Measurements from ENCODE around the gene ZNF467.

The ZNF467 gene

DNA sequence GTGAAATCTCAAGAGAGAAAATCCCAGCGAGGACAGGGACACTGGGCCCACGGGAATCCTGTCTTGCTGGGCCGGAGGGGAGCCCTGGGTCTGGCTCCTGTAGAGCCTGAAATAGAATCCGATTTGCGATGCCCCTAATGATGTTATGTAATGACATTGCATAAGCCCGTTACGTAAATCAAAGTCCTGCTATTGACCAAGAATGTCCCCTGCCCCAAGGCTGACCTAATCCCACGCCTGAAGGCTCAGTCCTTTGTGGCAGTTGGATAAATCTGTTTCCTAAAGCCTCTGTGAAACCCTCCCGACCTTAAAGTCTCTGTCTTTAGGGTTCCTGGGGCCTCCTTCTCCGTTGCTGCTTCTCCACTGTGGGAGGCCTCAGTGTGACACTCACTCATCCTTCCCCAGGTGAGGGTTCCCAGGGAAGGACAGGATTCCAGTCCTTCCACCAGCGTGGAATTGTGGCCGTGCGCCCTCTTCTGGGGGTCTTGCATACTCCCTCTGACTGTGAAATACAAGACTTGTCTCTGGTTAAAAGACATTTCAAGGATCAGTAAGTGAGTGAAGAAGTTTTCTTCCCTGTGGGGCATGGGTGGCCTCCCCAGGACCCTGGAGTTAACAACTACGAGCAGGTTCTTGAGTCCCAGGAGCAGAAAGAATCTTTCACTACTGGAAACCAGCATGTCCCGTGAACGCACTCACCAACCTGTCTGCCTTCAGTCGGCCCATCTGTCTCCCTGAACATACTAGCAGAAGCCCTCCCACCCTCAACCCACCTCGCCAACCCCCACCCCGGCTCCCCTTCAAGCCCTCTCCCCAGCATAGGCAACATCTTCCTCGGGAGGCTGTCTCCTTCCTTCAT, 19.8 kb downstream of the ZNF467 start:
- WGBS, result 63% methylated on average over 20 of the region's 20 CpGs
- Histone ChIP-seq H3K9me3 (ENCODE audit: insufficient read depth, low read depth, low read length) (no peaks in the 10 kb centered on the region), H3K4me1 (ENCODE audit: insufficient read depth, low read length) (no peaks in the 10 kb centered on the region), H3K27me3 (ENCODE audit: insufficient read depth, low read length) (peaks cover 13% of the 10 kb centered on the region), H3K4me3 (ENCODE audit: low read length) (no peak overlapping the region), H3K27ac (ENCODE audit: low read depth, low read length) (no peak overlapping the region), H3K36me3 (ENCODE audit: insufficient read depth, low read length) (no peaks in the 10 kb centered on the region), H3K9ac (ENCODE audit: low read depth, low read length) (no peak overlapping the region)

DNA sequence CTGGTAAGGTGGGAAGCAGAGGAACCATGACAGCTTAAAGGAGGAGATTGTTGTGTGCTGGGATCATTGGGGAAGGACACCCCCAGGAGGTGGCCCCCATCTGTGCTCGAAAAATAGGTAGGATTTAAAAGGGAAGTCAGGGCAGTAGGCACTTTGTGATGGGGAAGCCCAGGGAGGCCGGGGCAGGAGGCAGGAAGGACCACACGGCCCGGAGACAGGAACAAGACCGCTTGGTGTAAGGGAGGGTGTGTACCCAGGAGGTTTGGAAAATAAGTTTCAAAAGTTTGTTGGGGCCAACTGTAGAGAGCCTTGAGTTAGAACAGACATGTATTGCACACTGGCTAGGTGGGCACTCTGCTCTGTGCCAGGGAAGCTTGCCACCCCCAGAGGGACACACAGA, 20.7 kb downstream of the ZNF467 start:
- Histone ChIP-seq H3K36me3 (ENCODE audit: insufficient read depth, low read length) (no peaks in the 10 kb centered on the region), H3K4me3 (ENCODE audit: low read length) (no peak overlapping the region), H3K27me3 (ENCODE audit: insufficient read depth, low read length) (peaks cover 13% of the 10 kb centered on the region), H3K4me1 (ENCODE audit: insufficient read depth, low read length) (0 out of 2 replicates have a peak, but pooled peaks cover 5% of the 10 kb centered on the region), H3K27ac (ENCODE audit: low read depth, low read length) (no peak overlapping the region), H3K9me3 (ENCODE audit: insufficient read depth, low read depth, low read length) (no peaks in the 10 kb centered on the region), H3K9ac (ENCODE audit: low read depth, low read length) (no peak overlapping the region)
- 89% methylated on average over 5 of the region's 5 CpGs for WGBS

DNA sequence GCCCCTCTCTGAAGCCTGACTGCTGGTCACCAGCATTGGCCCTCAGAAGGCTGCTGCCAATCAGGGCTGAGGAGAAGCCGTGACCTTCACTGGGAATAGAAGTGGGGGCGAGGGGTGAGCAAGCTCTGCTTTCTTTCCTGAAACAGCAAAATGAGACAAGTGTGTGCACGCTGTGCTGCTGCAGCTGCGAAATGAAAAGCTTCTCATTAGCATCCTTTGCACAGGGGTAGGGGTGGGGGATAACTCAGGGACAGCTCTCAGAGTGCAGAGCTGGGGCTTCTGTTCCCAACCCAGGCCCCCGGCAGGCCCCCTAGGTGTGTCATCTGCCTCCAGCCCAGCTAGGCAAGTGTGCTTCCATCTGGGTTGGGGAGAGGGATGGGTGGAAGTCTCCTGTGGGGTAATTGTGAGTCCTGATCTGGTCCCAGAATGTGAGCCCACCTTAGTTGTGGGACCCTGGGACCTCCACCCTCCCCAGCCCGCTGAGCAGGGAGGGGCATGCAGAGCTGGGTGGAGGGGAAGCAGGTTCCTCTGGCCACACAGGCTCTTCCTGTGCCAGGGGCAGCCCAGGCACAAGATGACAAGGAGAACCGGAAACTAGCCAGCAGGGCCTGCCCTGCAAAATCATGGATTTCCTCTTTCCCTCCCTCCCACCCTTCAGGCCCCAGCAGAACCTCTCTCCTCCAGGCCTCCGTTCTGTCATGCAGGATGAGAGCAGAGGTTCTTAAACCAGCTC, 22.2 kb downstream of the ZNF467 start:
- WGBS, result 89% methylated on average over 8 of the region's 8 CpGs
- no peaks in the 10 kb centered on the region for H3K9me3 ChIP-seq (ENCODE audit: insufficient read depth, low read depth, low read length)
- H3K4me1 ChIP-seq (ENCODE audit: insufficient read depth, low read length), result 0 out of 2 replicates have a peak, but pooled peaks cover 5% of the 10 kb centered on the region
- H3K27ac ChIP-seq (ENCODE audit: low read depth, low read length), result no peak overlapping the region
- peaks cover 6% of the 10 kb centered on the region; the same call in 1 of the 2 replicates for H3K27me3 ChIP-seq (ENCODE audit: insufficient read depth, low read length)
- H3K4me3 ChIP-seq (ENCODE audit: low read length), result no peak overlapping the region
- no peak overlapping the region for H3K9ac ChIP-seq (ENCODE audit: low read depth, low read length)
- no peaks in the 10 kb centered on the region for H3K36me3 ChIP-seq (ENCODE audit: insufficient read depth, low read length)

- Histone ChIP-seq H3K4me3 (ENCODE audit: low read length) (no peak overlapping the region), H3K36me3 (ENCODE audit: insufficient read depth, low read length) (no peaks in the 10 kb centered on the region), H3K9ac (ENCODE audit: low read depth, low read length) (no peak overlapping the region), H3K9me3 (ENCODE audit: insufficient read depth, low read depth, low read length) (no peaks in the 10 kb centered on the region), H3K4me1 (ENCODE audit: insufficient read depth, low read length) (0 out of 2 replicates have a peak, but pooled peaks cover 5% of the 10 kb centered on the region), H3K27ac (ENCODE audit: low read depth, low read length) (no peak overlapping the region), H3K27me3 (ENCODE audit: insufficient read depth, low read length) (no peaks in the 10 kb centered on the region)
- WGBS, result 95% methylated on average over 9 of the region's 9 CpGs
These were observed 23.1 kb downstream of the ZNF467 start for GRCh38 chr7:149750122-149750845.

GRCh38 chr7:149748076-149748874, 25.1 kb downstream of the ZNF467 start:
- WGBS, result 67% methylated on average over 9 of the region's 9 CpGs
- Histone ChIP-seq H3K9me3 (ENCODE audit: insufficient read depth, low read depth, low read length) (no peaks in the 10 kb centered on the region), H3K27ac (ENCODE audit: low read depth, low read length) (no peak overlapping the region), H3K4me1 (ENCODE audit: insufficient read depth, low read length) (0 out of 2 replicates have a peak, but pooled peaks cover 5% of the 10 kb centered on the region), H3K9ac (ENCODE audit: low read depth, low read length) (no peak overlapping the region), H3K36me3 (ENCODE audit: insufficient read depth, low read length) (no peaks in the 10 kb centered on the region), H3K4me3 (ENCODE audit: low read length) (no peak overlapping the region), H3K27me3 (ENCODE audit: insufficient read depth, low read length) (no peaks in the 10 kb centered on the region)

DNA sequence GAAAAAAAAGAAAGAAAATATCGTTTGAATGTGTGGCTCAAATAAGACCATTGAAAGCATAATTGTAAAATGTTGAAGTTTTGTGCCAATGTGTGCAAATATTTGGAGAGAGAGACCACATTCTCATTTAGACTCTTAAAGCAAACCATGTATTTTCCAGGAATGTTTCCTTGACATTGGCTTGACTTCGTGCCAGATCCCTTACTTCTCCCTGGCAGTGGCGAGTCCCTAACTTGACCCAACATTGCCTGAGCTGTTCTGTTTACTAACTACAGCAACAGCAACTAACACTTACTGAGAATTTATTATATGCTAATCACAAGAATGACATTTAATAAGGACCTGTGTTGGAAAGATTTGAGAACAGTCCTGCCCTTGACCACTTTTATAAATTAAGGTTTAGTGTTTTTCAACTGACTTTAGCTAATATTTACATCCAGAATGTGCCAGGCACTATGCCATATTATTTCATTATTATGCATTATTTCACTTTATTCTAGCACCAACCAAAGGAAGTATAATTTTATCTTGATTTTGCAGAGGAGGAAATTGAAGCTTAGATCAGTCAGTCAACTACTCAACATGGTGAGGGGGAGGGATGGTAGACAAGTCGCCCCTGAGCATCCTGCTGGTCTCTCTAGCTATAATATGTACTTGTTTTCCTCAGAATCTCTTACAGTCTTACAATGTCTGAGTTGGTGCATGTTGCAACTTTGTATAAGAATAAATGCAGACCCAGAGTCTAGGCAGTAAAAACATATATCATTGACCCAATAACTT, 29.7 kb downstream of the ZNF467 start:
- Histone ChIP-seq H3K27me3 (ENCODE audit: insufficient read depth, low read length) (no peaks in the 10 kb centered on the region), H3K4me1 (ENCODE audit: insufficient read depth, low read length) (peaks cover 8% of the 10 kb centered on the region)

GRCh38 chr7:149742075-149742701, 31.2 kb downstream of the ZNF467 start:
- Histone ChIP-seq H3K4me1 (ENCODE audit: insufficient read depth, low read length) (peaks cover 3% of the 10 kb centered on the region), H3K9me3 (ENCODE audit: insufficient read depth, low read depth, low read length) (no peaks in the 10 kb centered on the region), H3K27me3 (ENCODE audit: insufficient read depth, low read length) (no peaks in the 10 kb centered on the region), H3K36me3 (ENCODE audit: insufficient read depth, low read length) (no peaks in the 10 kb centered on the region), H3K4me3 (ENCODE audit: low read length) (peak overlapping the region; percentile 69), H3K9ac (ENCODE audit: low read depth, low read length) (peak overlapping the region; percentile 43; the same call in 1 of the 2 replicates), H3K27ac (ENCODE audit: low read depth, low read length) (no peak overlapping the region)
- WGBS, result 3% methylated on average over 15 of the region's 17 CpGs

More for the DNA sequence above, 29.7 kb downstream of the ZNF467 start:
- 86% methylated on average over 3 of the region's 4 CpGs for WGBS
- Histone ChIP-seq H3K9ac (ENCODE audit: low read depth, low read length) (no peak overlapping the region), H3K9me3 (ENCODE audit: insufficient read depth, low read depth, low read length) (no peaks in the 10 kb centered on the region), H3K4me3 (ENCODE audit: low read length) (no peak overlapping the region), H3K36me3 (ENCODE audit: insufficient read depth, low read length) (no peaks in the 10 kb centered on the region), H3K27ac (ENCODE audit: low read depth, low read length) (no peak overlapping the region)

GRCh38 chr7:149741629-149742028, 31.8 kb downstream of the ZNF467 start:
- 79% methylated on average over 13 of the region's 13 CpGs for WGBS
- Histone ChIP-seq H3K9me3 (ENCODE audit: insufficient read depth, low read depth, low read length) (no peaks in the 10 kb centered on the region), H3K36me3 (ENCODE audit: insufficient read depth, low read length) (no peaks in the 10 kb centered on the region), H3K9ac (ENCODE audit: low read depth, low read length) (no peak overlapping the region), H3K4me1 (ENCODE audit: insufficient read depth, low read length) (peaks cover 3% of the 10 kb centered on the region), H3K27ac (ENCODE audit: low read depth, low read length) (no peak overlapping the region), H3K4me3 (ENCODE audit: low read length) (peak overlapping the region; percentile 69; the same call in 1 of the 2 replicates), H3K27me3 (ENCODE audit: insufficient read depth, low read length) (no peaks in the 10 kb centered on the region)

DNA sequence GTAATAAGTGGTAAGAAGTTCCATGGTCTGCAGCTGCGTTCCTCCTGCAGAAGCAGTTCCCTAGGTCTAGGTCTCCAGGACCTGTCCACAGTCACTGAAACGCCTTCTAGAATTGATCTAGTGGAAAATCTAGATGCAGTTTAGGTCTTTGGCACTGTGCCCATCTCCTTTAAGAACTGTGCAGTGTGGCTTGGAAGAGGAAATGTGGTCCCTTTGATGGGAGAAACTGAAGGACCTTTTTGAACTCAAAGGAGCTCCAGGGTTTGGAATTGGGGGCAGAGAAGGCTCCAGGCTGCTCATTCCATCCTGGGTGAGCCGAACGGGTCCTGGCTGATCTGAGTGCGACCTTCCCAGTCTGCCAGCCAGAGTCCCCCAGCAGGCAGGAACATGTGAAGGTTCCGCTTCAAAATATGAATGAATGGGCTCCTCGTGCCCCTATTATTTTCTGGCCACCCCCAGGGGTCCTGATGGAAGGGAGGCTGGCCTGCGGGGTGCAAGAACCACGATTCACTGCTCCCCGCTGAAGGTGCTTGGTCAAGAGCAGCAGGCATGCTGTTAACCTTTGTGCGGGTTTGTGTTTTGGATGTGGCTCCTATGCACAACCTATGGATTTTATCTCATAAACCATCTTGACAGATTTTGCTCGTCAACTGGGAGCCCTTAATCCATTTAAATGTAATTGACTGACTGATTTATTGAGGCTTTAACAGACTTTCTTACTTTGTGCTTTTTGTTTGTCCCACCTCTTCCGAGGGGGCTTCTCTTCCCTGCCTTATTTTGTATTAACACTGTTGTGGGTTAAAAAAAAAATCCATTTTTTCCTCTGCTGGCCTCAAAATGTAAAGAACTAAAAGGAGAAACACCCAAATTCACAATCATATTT, 36.7 kb downstream of the ZNF467 start:
- H3K4me1 ChIP-seq (ENCODE audit: insufficient read depth, low read length), result no peaks in the 10 kb centered on the region
- no peaks in the 10 kb centered on the region for H3K9me3 ChIP-seq (ENCODE audit: insufficient read depth, low read depth, low read length)
- no peak overlapping the region for H3K9ac ChIP-seq (ENCODE audit: low read depth, low read length)
- H3K27me3 ChIP-seq (ENCODE audit: insufficient read depth, low read length), result no peaks in the 10 kb centered on the region
- H3K4me3 ChIP-seq (ENCODE audit: low read length), result no peak overlapping the region
- no peak overlapping the region for H3K27ac ChIP-seq (ENCODE audit: low read depth, low read length)
- H3K36me3 ChIP-seq (ENCODE audit: insufficient read depth, low read length), result peaks cover 5% of the 10 kb centered on the region
- 77% methylated on average over 12 of the region's 13 CpGs for WGBS

Measured in HUES64 (cell line).